VCaP (cell line): ENCODE results near the gene MIPEP.

Experiments
- H3K27ac ChIP-seq: fragments of 450-650 bp; 2 replicates; pipeline ENCODE4 v1.5.1; 2017
- CTCF ChIP-seq: fragments of 450-650 bp; conservative IDR thresholded peaks from 2 replicates; pipeline ENCODE4 v1.5.1; 2017; ENCODE audit warnings: mild to moderate bottlenecking, moderate library complexity

Gene MIPEP

GRCh38 chr13:23847497-23847896, 41.7 kb downstream of the MIPEP start:
- H3K27ac ChIP-seq, result no peak overlapping the region
- TF ChIP-seq CTCF, result no peak

- TF ChIP-seq CTCF, result no peak
- no peak overlapping the region for H3K27ac ChIP-seq
These were observed 44.0 kb downstream of the MIPEP start for GRCh38 chr13:23845105-23845725.

DNA sequence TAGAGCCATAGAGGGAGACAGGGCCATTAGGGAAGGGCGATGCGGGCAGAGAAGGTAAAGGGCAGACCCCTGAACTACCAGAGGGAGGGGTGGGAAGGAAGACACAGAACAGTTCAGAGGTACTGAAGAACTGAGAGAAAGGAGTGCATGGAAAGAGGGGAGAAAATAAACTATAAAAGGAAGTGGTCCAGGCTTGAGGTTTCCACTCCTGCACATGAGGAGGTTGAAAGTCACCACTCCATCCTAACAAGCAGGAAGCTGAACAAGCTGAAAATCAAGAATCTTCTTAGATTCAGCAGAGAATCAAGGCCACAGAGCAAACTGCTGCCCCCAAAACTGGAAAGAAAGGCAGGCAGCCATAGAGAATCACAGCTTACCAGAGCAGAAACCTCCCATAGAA, 45.1 kb downstream of the MIPEP start:
- TF ChIP-seq CTCF, result no peak
- no peak overlapping the region for H3K27ac ChIP-seq

GRCh38 chr13:23843436-23843835, 45.8 kb downstream of the MIPEP start:
- no peak for TF ChIP-seq CTCF
- no peak overlapping the region for H3K27ac ChIP-seq

GRCh38 chr13:23842406-23842805, 46.8 kb downstream of the MIPEP start:
- no peak overlapping the region for H3K27ac ChIP-seq
- no peak for TF ChIP-seq CTCF

GRCh38 chr13:23833733-23834611, 55.2 kb downstream of the MIPEP start:
- no peak overlapping the region for H3K27ac ChIP-seq
- TF ChIP-seq CTCF, result no peak

- no peak overlapping the region for H3K27ac ChIP-seq
- no peak for TF ChIP-seq CTCF
These were observed 60.3 kb downstream of the MIPEP start for GRCh38 chr13:23828866-23829265.
